GM08714 (cell line): ENCODE data around the gene PANX2.
"Not testable (repeated sequence)": the region's sequence is repeated elsewhere in the genome, so short reads cannot be mapped to it uniquely, and the experiment has no call there.

ENCODE experiments used
- H3K4me3 ChIP-seq: fragments of 200-500 bp; sonication (Bioruptor generic); 2 replicates; pipeline ENCODE4 v1.5.1; 2014; ENCODE audit warnings: mild to moderate bottlenecking, low read length, inconsistent platforms
- ZNF274 ChIP-seq: IDR thresholded peaks from 2 replicates; pipeline ENCODE4 v1.6.1; 2012; ENCODE audit warnings: mild to moderate bottlenecking, low read depth, low read length

The PANX2 gene

GRCh38 chr22:50170453-50171318, at the start of gene PANX2:
Gene PANX2, plus strand, starts transcription at chr22:50170731. Its CDS starts 0 bp downstream, at chr22:50170731.
- TF ChIP-seq ZNF274, result no peak
- peak within 1 kb of the TSS; percentile 52 for H3K4me3 ChIP-seq

GRCh38 chr22:50121202-50121740, 49.3 kb upstream of the PANX2 start:
- no peak overlapping the region for H3K4me3 ChIP-seq
- TF ChIP-seq ZNF274, result no peak

- no peak overlapping the region for H3K4me3 ChIP-seq
- TF ChIP-seq ZNF274, result no peak
These were observed 47.4 kb upstream of the PANX2 start for GRCh38 chr22:50123119-50123518.

- H3K4me3 ChIP-seq, result no peak overlapping the region
- no peak for TF ChIP-seq ZNF274
These were observed 45.5 kb upstream of the PANX2 start for GRCh38 chr22:50125029-50125428.

GRCh38 chr22:50129121-50129736, 41.3 kb upstream of the PANX2 start:
- H3K4me3 ChIP-seq, result no peak overlapping the region
- TF ChIP-seq ZNF274, result no peak

- H3K4me3 ChIP-seq, result no peak overlapping the region
- TF ChIP-seq ZNF274, result no peak
These were observed 38.6 kb upstream of the PANX2 start for GRCh38 chr22:50131894-50132293.

- H3K4me3 ChIP-seq, result no peak overlapping the region
- no peak for TF ChIP-seq ZNF274
These were observed 36.0 kb upstream of the PANX2 start for GRCh38 chr22:50134481-50134880.

- H3K4me3 ChIP-seq, result no peak overlapping the region
- no peak for TF ChIP-seq ZNF274
These were observed 33.9 kb upstream of the PANX2 start for GRCh38 chr22:50136581-50137015.

- H3K4me3 ChIP-seq, result not testable (repeated sequence)
These were observed 33.3 kb upstream of the PANX2 start for GRCh38 chr22:50137277-50137676.

- TF ChIP-seq ZNF274, result no peak
- no peak overlapping the region for H3K4me3 ChIP-seq
These were observed 32.5 kb upstream of the PANX2 start for GRCh38 chr22:50138041-50138440.

- TF ChIP-seq ZNF274, result no peak
- H3K4me3 ChIP-seq, result no peak overlapping the region
These were observed 31.5 kb upstream of the PANX2 start for GRCh38 chr22:50138988-50139387.

- no peak for TF ChIP-seq ZNF274
- H3K4me3 ChIP-seq, result no peak overlapping the region
These were observed 30.6 kb upstream of the PANX2 start for GRCh38 chr22:50139843-50140415.

GRCh38 chr22:50140615-50141014, 29.9 kb upstream of the PANX2 start:
- no peak for TF ChIP-seq ZNF274
- H3K4me3 ChIP-seq, result no peak overlapping the region

GRCh38 chr22:50141462-50141861, 29.1 kb upstream of the PANX2 start:
- no peak for TF ChIP-seq ZNF274
- no peak overlapping the region for H3K4me3 ChIP-seq
